Right atrium auricular region (tissue), 2 donors: ENCODE measurements around the gene TSNAX. TPM values are rescaled to one million over a fixed set of nuclear protein-coding genes. Genes with fewer than 3 reads are reported as not detected.

ENCODE experiments used
- DNase-seq: peaks from one replicate; pipeline ENCODE4 v3.0.0-alpha.2; 2019; ENCODE audit warnings: low spot score
- H3K27ac ChIP-seq, 2 donors: fragments of 200-600 bp; sonication (generic); 1 replicate in 1 of 2; 2 replicates in 1 of 2; pipeline ENCODE4 v1.5.1; 2016 to 2019
- H3K27me3 ChIP-seq, 2 donors: fragments of 200-600 bp; sonication (generic); one replicate each; pipeline versions ENCODE4 v1.5.1 to v1.6.0; 2017 to 2019
- H3K36me3 ChIP-seq: fragments of 200-600 bp; sonication (generic); one replicate; pipeline ENCODE4 v1.5.1; 2016
- H3K4me1 ChIP-seq, 2 donors: fragments of 200-600 bp; sonication (generic); one replicate each; pipeline versions ENCODE4 v1.5.1 to v1.6.0; 2017 to 2019
- H3K4me3 ChIP-seq, 2 donors: fragments of 200-600 bp; sonication (generic); 1 replicate in 1 of 2; 2 replicates in 1 of 2; pipeline ENCODE4 v1.5.1; 2017 to 2019; ENCODE audit warnings: mild to moderate bottlenecking in 1 of 2, moderate library complexity in 1 of 2
- H3K9me3 ChIP-seq, 2 donors: fragments of 200-600 bp; sonication (generic); one replicate each; pipeline ENCODE4 v1.5.1; 2019
- total RNA-seq, 2 donors: library from RNA; depleted of rRNA; stranded (reverse); fragments of >200 nt; gene quantifications; one replicate each; pipeline ENCODE4 v1.1.0, GENCODE V29; 2016
- TF ChIP-seq, protein P1 (sequence below), 2 donors: fragments of 200-600 bp; sonication (generic); IDR thresholded peaks; one replicate each; pipeline ENCODE4 v1.5.1; 2019; ENCODE audit warnings: antibody characterized with exemption in 2 of 2

TSNAX gene
- total RNA-seq, 2 donors from 2014 or later = 19.5 to 26.3 TPM

DNA sequence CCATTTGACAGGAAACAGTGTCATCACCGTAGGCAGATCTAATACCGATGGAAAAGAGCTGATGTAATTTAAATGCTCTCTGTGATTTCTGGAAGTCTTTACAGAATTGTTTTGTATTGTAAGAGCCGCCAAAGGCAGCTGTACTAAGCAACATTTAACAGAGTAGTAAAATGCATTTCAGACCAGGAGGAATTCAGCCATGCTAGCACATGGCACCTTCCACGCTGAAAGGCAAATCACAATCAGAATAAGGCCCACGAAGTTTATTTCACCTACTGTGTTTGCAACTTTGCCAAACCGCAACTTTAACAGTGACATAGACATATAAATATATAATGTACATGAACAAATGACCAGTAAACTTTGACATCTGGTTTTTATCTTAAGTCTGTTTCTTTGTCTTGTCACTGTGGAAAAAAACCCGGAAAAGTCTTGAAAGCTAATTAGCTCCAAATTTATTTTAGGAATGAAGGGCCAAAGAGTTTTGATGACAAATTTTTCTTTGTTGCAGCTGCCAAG is 72.0 kb downstream of the TSNAX start:
- no peak overlapping the region for H3K4me3 ChIP-seq
- peak overlapping the region; percentile 30 to 35 for H3K27ac ChIP-seq
- no peaks in the 10 kb centered on the region for H3K9me3 ChIP-seq
- DNase-seq = no peak
- peaks cover 0 to 23% of the 10 kb centered on the region in 2 donors for H3K4me1 ChIP-seq
- TF ChIP-seq, protein P1, sequence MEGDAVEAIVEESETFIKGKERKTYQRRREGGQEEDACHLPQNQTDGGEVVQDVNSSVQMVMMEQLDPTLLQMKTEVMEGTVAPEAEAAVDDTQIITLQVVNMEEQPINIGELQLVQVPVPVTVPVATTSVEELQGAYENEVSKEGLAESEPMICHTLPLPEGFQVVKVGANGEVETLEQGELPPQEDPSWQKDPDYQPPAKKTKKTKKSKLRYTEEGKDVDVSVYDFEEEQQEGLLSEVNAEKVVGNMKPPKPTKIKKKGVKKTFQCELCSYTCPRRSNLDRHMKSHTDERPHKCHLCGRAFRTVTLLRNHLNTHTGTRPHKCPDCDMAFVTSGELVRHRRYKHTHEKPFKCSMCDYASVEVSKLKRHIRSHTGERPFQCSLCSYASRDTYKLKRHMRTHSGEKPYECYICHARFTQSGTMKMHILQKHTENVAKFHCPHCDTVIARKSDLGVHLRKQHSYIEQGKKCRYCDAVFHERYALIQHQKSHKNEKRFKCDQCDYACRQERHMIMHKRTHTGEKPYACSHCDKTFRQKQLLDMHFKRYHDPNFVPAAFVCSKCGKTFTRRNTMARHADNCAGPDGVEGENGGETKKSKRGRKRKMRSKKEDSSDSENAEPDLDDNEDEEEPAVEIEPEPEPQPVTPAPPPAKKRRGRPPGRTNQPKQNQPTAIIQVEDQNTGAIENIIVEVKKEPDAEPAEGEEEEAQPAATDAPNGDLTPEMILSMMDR (IDR thresholded peaks at IDR 0.05) = no peak
- H3K27me3 ChIP-seq = no peaks in the 10 kb centered on the region
- no peaks in the 10 kb centered on the region for H3K36me3 ChIP-seq

DNA sequence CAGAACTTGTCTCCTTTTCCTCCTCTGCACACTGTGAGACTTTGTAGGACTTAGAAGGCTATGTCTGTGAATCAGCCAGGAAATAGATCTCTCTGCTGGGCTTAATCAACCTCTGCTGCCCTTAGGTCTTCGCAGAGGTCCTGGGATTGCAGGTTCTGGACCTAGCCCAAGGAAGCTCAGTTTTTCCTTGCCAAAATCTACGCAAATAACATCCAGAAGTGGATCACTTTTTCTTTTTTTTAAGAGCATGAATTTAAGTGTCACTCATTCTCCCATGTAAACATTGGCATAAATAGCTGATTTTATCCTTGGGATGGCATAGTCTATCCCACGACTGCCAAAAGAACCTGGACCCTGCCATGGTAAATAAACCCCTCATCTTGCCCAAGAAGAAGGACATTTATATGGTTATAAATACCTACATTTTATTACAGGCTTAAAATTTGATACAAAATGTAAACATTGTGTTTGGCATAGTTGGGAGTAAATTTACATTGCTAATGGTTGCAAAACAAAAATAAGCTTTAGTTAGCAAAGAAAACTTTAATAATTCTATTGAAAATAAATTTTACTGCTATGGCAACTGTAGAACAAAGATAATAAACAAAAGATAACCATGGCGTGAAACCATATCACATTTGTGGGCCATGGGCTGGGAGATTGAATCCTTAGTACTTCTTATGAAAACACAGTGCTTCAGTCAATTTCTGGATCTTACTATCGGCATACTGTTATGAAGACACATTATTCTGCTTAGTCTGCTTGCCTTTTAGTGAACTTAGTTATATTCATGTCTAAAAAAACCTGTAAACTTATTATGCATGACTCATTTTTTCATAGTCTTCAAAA is 73.6 kb downstream of the TSNAX start:
- no peak for DNase-seq
- no peak overlapping the region for H3K27ac ChIP-seq
- H3K4me1 ChIP-seq = peaks cover 0 to 23% of the 10 kb centered on the region in 2 donors

DNA sequence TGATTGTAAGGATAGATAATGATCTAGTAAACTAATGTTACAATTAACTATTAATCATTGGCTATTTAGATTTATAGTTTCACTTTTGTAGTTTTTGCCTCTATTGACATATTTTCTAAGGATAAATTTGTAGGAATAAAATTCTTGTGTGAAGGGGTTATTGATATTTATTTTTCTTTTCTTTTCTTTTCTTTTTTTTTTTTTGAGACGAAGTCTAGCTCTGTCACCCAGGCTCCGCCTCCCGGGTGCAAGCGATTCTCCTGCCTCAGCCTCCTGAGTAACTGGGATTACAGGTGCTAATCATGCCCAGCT is 74.2 kb downstream of the TSNAX start:
- H3K27ac ChIP-seq = no peak overlapping the region
- H3K4me1 ChIP-seq = peaks cover 0 to 23% of the 10 kb centered on the region in 2 donors
- DNase-seq = no peak
- H3K9me3 ChIP-seq = no peaks in the 10 kb centered on the region
- no peak overlapping the region for H3K4me3 ChIP-seq
- H3K36me3 ChIP-seq = no peaks in the 10 kb centered on the region
- TF ChIP-seq, protein P1 (IDR thresholded peaks at IDR 0.05) = no peak
- no peaks in the 10 kb centered on the region for H3K27me3 ChIP-seq

More for the DNA sequence above, 73.6 kb downstream of the TSNAX start:
- Histone ChIP-seq H3K27me3 (no peaks in the 10 kb centered on the region), H3K4me3 (no peak overlapping the region), H3K36me3 (no peaks in the 10 kb centered on the region), H3K9me3 (no peaks in the 10 kb centered on the region)
- TF ChIP-seq, protein P1 (IDR thresholded peaks at IDR 0.05) = no peak

DNA sequence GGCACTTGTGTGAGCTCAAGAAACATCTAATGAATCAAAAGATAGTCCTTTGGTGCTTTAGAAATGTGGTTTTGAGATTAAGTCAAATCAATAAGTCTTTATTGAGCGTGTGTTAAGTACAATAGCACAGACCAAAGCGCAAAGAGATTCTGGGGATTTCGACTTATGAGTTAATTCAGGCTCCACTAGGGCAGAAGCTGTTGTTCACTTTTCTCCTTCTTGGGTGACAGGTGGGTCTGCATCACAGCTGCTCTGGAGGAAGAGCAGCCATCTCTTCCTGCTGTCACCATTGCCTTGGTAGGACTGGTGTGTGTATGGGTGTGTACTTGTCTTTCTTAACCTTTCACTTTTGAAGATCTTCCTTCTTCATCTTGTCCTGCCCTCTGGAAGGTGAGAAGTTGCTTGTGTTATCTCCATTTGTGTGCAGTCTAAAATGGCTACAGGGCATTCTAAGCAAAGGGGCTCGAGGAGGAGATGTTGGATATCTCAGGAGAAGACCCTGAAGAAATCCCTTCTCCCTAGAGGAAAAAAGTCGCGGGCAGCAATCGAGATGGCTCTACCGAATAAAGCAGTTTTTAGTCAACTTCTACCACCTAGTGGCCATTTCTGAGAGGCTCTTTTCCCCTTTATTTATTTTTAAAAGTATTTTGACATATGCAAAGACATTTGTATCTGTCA is 75.3 kb downstream of the TSNAX start:
- Histone ChIP-seq H3K27ac (peak overlapping the region in 1 of 2 donors; percentile 21), H3K36me3 (no peaks in the 10 kb centered on the region), H3K4me1 (peaks cover 0 to 23% of the 10 kb centered on the region in 2 donors), H3K4me3 (peak overlapping the region; percentile 28 to 49), H3K27me3 (no peaks in the 10 kb centered on the region), H3K9me3 (no peaks in the 10 kb centered on the region)
- TF ChIP-seq, protein P1 (IDR thresholded peaks at IDR 0.05) = peak; percentile 66 to 88
- no peak for DNase-seq

DNA sequence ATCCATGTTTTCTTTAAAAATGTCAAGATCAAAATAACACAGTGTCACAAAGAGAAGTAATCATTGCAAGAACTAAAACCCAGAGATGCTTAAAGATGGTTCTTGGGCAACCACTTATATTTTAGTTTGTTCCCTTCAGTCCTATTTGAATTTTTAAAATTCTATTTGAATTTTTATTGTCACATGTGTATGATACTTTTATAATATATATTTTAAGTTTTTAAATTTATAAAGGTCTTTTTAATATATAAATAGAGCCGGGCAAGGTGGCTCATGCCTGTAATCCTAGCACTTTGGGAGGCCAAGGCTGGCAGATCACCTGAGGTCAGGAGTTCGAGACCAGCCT is 75.8 kb downstream of the TSNAX start:
- Histone ChIP-seq H3K36me3 (no peaks in the 10 kb centered on the region), H3K4me3 (no peak overlapping the region), H3K27me3 (no peaks in the 10 kb centered on the region), H3K27ac (no peak overlapping the region), H3K4me1 (peaks cover 0 to 23% of the 10 kb centered on the region in 2 donors), H3K9me3 (no peaks in the 10 kb centered on the region)
- no peak for DNase-seq
- TF ChIP-seq, protein P1 (IDR thresholded peaks at IDR 0.05) = peak in 1 of 2 donors; percentile 4
